GM19099 (cell line): ENCODE measurements around the gene HSFX3.
"Not testable (repeated sequence)": the region's sequence is repeated elsewhere in the genome, so short reads cannot be mapped to it uniquely, and the experiment has no call there.

ENCODE experiments used
- POLR2A ChIP-seq: IDR thresholded peaks from 3 replicates; pipeline ENCODE4 v1.6.1; 2011; ENCODE audit warnings: low read depth; ENCODE audit not compliant: insufficient read length; ENCODE audit errors: extremely low read depth

HSFX3 gene

GRCh38 chrX:149549701-149550100, at the start of gene HSFX3:
Gene HSFX3, minus strand, starts transcription at chrX:149549924. Its CDS starts 72 bp downstream, at chrX:149549852.
- TF ChIP-seq POLR2A: not testable (repeated sequence)

GRCh38 chrX:149595214-149595613, 45.5 kb upstream of the HSFX3 start, which contains the start of gene HSFX2:
Gene HSFX2, minus strand, starts transcription at chrX:149595314. Its CDS starts 614 bp downstream, at chrX:149594700.
- TF ChIP-seq POLR2A: not testable (repeated sequence)

GRCh38 chrX:149587359-149587758, 37.6 kb upstream of the HSFX3 start, which contains the start of gene MAGEA9B:
Gene MAGEA9B, minus strand, starts transcription at chrX:149587459. Its CDS starts 4,280 bp downstream, at chrX:149583179.
- not testable (repeated sequence) for TF ChIP-seq POLR2A

- no peak for TF ChIP-seq POLR2A
Measured at GRCh38 chrX:149572743-149573142, 23.0 kb upstream of the HSFX3 start.

GRCh38 chrX:149571770-149572169, 22.0 kb upstream of the HSFX3 start:
- TF ChIP-seq POLR2A: no peak

GRCh38 chrX:149570668-149571067, 20.9 kb upstream of the HSFX3 start:
- TF ChIP-seq POLR2A: no peak

- TF ChIP-seq POLR2A: no peak
Measured at GRCh38 chrX:149569770-149570169, 20.0 kb upstream of the HSFX3 start.

GRCh38 chrX:149568701-149569296, 19.1 kb upstream of the HSFX3 start:
- TF ChIP-seq POLR2A: no peak

- TF ChIP-seq POLR2A: no peak
Measured at GRCh38 chrX:149567621-149568417, 18.1 kb upstream of the HSFX3 start.

GRCh38 chrX:149563359-149563758, 13.6 kb upstream of the HSFX3 start:
- TF ChIP-seq POLR2A: no peak

- no peak for TF ChIP-seq POLR2A
Measured at GRCh38 chrX:149541521-149542047, 8.1 kb downstream of the HSFX3 start.

GRCh38 chrX:149540621-149541520, 8.9 kb downstream of the HSFX3 start, which contains the start of gene EOLA1:
Gene EOLA1, plus strand, starts transcription at chrX:149541012. Its CDS starts 4,619 bp downstream, at chrX:149545631.
- TF ChIP-seq POLR2A: peak; percentile 77

- no peak for TF ChIP-seq POLR2A
Measured at GRCh38 chrX:149540131-149540620, 9.5 kb downstream of the HSFX3 start.
